HepG2 (cell line): ENCODE results near the gene SLC22A31. TPM values are rescaled to one million over a fixed set of nuclear protein-coding genes. Genes with fewer than 3 reads are reported as not detected.

ENCODE experiments used
- CBX1 ChIP-seq: IDR thresholded peaks from one replicate; pipeline ENCODE4 v1.6.1; 2016; ENCODE audit warnings: antibody characterized with exemption, low read depth
- DR1 ChIP-seq: sonication (generic); formaldehyde crosslinking; IDR thresholded peaks from 2 replicates; pipeline ENCODE4 v1.8.0; 2021; ENCODE audit warnings: mild to moderate bottlenecking, missing genetic modification reagents, inconsistent platforms
- ELF4 ChIP-seq: sonication (generic); formaldehyde crosslinking; IDR thresholded peaks from 2 replicates; pipeline ENCODE4 v1.5.0; 2020; ENCODE audit warnings: missing genetic modification reagents, mild to moderate bottlenecking, moderate library complexity, borderline replicate concordance
- FOXK2 ChIP-seq: fragments of 450-650 bp; IDR thresholded peaks from 2 replicates; pipeline ENCODE4 v1.6.1; 2016
- HMG20A ChIP-seq: IDR thresholded peaks from 2 replicates; pipeline ENCODE4 v1.6.1; 2016; ENCODE audit warnings: borderline replicate concordance
- HOXA7 ChIP-seq: sonication (generic); formaldehyde crosslinking; IDR thresholded peaks from 2 replicates; pipeline ENCODE4 v1.8.1; 2022; ENCODE audit warnings: mild to moderate bottlenecking, missing genetic modification reagents, moderate library complexity
- IKZF1 ChIP-seq: fragments of 450-650 bp; IDR thresholded peaks from 2 replicates; pipeline ENCODE4 v1.7.1; 2016
- MBD4 ChIP-seq: IDR thresholded peaks from 2 replicates; pipeline ENCODE4 v1.6.1; 2012; ENCODE audit warnings: low read length, inconsistent platforms, borderline replicate concordance
- MIER2 ChIP-seq: IDR thresholded peaks from 2 replicates; pipeline ENCODE4 v1.6.1; 2016; ENCODE audit warnings: missing biosample characterization, missing genetic modification reagents
- RFXANK ChIP-seq: IDR thresholded peaks from 2 replicates; pipeline ENCODE4 v1.6.1; 2016
- SALL1 ChIP-seq: sonication (generic); formaldehyde crosslinking; IDR thresholded peaks from 2 replicates; pipeline ENCODE4 v1.8.0; 2022; ENCODE audit warnings: mild to moderate bottlenecking, missing genetic modification reagents
- SMAD9 ChIP-seq: sonication (generic); formaldehyde crosslinking; IDR thresholded peaks from 2 replicates; pipeline ENCODE4 v1.5.1; 2020; ENCODE audit warnings: mild to moderate bottlenecking, missing genetic modification reagents
- SOX5 ChIP-seq: IDR thresholded peaks from 2 replicates; pipeline ENCODE4 v1.6.1; 2016; ENCODE audit warnings: borderline replicate concordance
- ZBTB7B ChIP-seq: sonication (generic); formaldehyde crosslinking; IDR thresholded peaks from 2 replicates; pipeline ENCODE4 v1.4.0; 2020; ENCODE audit warnings: missing genetic modification reagents
- ZNF230 ChIP-seq: sonication (generic); formaldehyde crosslinking; IDR thresholded peaks from 2 replicates; pipeline ENCODE4 v1.4.0; 2020; ENCODE audit warnings: mild to moderate bottlenecking, missing genetic modification reagents
- ZNF430 ChIP-seq: sonication (generic); formaldehyde crosslinking; IDR thresholded peaks from 2 replicates; pipeline ENCODE4 v1.9.0; 2021; ENCODE audit warnings: mild to moderate bottlenecking, missing genetic modification reagents
- ZNF879 ChIP-seq: sonication (generic); formaldehyde crosslinking; IDR thresholded peaks from 2 replicates; pipeline ENCODE4 v1.8.1; 2023; ENCODE audit warnings: missing genetic modification reagents
- polyA plus RNA-seq, 8 experiments: library from polyadenylated mRNA; depleted of rRNA in 3 of 8; stranded (reverse) in 7 of 8; unstranded in 1 of 8; fragments of >200 nt; fragmentation: Illumina TruSeq in 4 of 8; extraction: Trizol in 4 of 8; gene quantifications; 2 replicates each; pipeline versions ENCODE4 v1.2.1 to v1.2.3, GENCODE V29; 2011 to 2016; ENCODE audit warnings: low read depth in 4 of 8, missing spikeins in 1 of 8, mixed read lengths in 1 of 8; ENCODE audit not compliant: insufficient read depth in 1 of 8
- total RNA-seq, 5 experiments: library from RNA; depleted of rRNA; stranded (reverse); fragments of >200 nt; fragmentation: Illumina TruSeq; extraction: Trizol; gene quantifications; 2 replicates each; pipeline ENCODE4 v1.2.3, GENCODE V29; 2016; ENCODE audit warnings: low read depth in 1 of 5
- TF ChIP-seq, protein P1 (sequence below), 2 experiments: sonication (generic) in 1 of 2; formaldehyde crosslinking in 1 of 2; IDR thresholded peaks; 2 replicates each; pipeline versions ENCODE4 v1.4.0 to v1.6.1; 2018 to 2020; ENCODE audit warnings: missing genetic modification reagents in 2 of 2, borderline replicate concordance in 1 of 2, low read depth in 1 of 2, mild to moderate bottlenecking in 1 of 2, missing biosample characterization in 1 of 2
- TF ChIP-seq, protein P2 (sequence below): sonication (generic); formaldehyde crosslinking; IDR thresholded peaks from 2 replicates; pipeline ENCODE4 v1.5.0; 2020; ENCODE audit warnings: missing genetic modification reagents
- TF ChIP-seq, protein P3 (sequence below): sonication (generic); formaldehyde crosslinking; IDR thresholded peaks from 2 replicates; pipeline ENCODE4 v1.4.0; 2020; ENCODE audit warnings: low read depth, mild to moderate bottlenecking, missing genetic modification reagents
- TF ChIP-seq, protein P4 (sequence below): sonication (generic); formaldehyde crosslinking; IDR thresholded peaks from 2 replicates; pipeline ENCODE4 v1.8.0; 2022; ENCODE audit warnings: mild to moderate bottlenecking, missing genetic modification reagents
- TF ChIP-seq, protein P5 (sequence below): IDR thresholded peaks from 2 replicates; pipeline ENCODE4 v1.6.1; 2012; ENCODE audit warnings: low read depth, low read length, improper control_type of control experiment
- TF ChIP-seq, protein P6 (sequence below): sonication (generic); formaldehyde crosslinking; IDR thresholded peaks from 2 replicates; pipeline ENCODE4 v1.8.0; 2023; ENCODE audit warnings: mild to moderate bottlenecking, missing genetic modification reagents

SLC22A31 gene
- total and polyA plus RNA-seq, 2 of the 13 experiments (the other 11 are each of a cell fraction or from before 2014, with no cell fraction given): 67.3 to 83.3 TPM

DNA sequence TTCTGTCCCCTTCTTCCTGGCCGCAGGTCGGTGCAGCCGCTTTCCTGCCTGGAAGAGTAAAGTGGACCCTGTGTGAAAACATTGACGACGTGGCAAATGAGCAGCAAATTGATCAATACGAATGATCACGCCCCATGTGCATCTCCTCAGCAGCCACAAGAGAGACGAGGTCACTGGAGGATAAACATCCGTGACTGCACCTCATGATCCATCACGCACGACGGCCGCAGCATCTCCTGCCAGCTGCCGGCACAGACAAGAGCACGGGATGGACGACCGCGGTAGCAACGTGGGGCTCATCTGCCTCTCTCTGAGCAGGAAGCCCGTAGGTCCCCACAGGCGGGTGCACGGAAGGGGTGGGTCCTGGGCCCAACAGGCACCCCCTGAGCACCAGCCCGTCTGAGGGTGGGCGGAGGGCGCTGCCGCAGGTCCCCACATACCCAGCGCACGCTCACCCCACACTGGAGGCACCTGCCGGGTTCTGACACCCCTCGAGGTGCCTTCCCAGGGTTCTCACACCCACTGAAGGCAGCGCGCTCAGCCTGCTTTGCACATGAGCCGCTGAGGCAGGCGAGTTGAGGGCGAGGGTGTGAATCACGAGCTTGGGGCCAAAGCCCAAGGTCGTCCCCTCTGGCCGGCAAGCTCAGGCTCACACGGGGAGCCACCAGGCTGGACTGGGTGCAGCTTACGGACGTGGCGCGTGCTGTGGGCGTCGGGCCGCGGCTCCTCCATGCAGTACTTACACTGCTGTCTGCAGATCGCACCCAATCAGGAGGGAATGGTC, 41.1 kb downstream of the SLC22A31 start (continued):
- TF ChIP-seq DR1 (CRISPR knock-in tag) (peak; percentile 36; the same call in 1 of the 2 replicates), ZBTB7B (CRISPR knock-in tag) (peak; percentile 68; the same call in 1 of the 2 replicates), SMAD9 (CRISPR knock-in tag) (peak; percentile 95; the same call in 1 of the 2 replicates), CBX1 (no peak), ZNF430 (CRISPR knock-in tag) (peak; percentile 88), SOX5 (CRISPR knock-in tag) (peak; percentile 67; the same call in 1 of the 2 replicates), FOXK2 (no peak), MIER2 (no peak), IKZF1 (no peak), MBD4 (no peak), HMG20A (CRISPR knock-in tag) (peak; percentile 56; the same call in 1 of the 2 replicates), ZNF879 (CRISPR knock-in tag) (peak; percentile 68), RFXANK (CRISPR knock-in tag) (no peak), HOXA7 (CRISPR knock-in tag) (0 out of 2 replicates have a peak, but pooled peaks have one; percentile 2), SALL1 (peak; percentile 95), ELF4 (CRISPR knock-in tag) (no peak), ZNF230 (CRISPR knock-in tag) (peak; percentile 74; the same call in 1 of the 2 replicates)
- TF ChIP-seq, protein P1, sequence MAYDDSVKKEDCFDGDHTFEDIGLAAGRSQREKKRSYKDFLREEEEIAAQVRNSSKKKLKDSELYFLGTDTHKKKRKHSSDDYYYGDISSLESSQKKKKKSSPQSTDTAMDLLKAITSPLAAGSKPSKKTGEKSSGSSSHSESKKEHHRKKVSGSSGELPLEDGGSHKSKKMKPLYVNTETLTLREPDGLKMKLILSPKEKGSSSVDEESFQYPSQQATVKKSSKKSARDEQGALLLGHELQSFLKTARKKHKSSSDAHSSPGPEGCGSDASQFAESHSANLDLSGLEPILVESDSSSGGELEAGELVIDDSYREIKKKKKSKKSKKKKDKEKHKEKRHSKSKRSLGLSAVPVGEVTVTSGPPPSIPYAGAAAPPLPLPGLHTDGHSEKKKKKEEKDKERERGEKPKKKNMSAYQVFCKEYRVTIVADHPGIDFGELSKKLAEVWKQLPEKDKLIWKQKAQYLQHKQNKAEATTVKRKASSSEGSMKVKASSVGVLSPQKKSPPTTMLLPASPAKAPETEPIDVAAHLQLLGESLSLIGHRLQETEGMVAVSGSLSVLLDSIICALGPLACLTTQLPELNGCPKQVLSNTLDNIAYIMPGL (CRISPR knock-in tag; IDR thresholded peaks at IDR 0.05; ENCODE audit: borderline replicate concordance in 1 of 2, low read depth in 1 of 2): peak; percentile 55 to 64; a peak in 1 of 4 replicates
- TF ChIP-seq, protein P2, sequence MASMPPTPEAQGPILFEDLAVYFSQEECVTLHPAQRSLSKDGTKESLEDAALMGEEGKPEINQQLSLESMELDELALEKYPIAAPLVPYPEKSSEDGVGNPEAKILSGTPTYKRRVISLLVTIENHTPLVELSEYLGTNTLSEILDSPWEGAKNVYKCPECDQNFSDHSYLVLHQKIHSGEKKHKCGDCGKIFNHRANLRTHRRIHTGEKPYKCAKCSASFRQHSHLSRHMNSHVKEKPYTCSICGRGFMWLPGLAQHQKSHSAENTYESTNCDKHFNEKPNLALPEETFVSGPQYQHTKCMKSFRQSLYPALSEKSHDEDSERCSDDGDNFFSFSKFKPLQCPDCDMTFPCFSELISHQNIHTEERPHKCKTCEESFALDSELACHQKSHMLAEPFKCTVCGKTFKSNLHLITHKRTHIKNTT (CRISPR knock-in tag): no peak
- TF ChIP-seq, protein P3, sequence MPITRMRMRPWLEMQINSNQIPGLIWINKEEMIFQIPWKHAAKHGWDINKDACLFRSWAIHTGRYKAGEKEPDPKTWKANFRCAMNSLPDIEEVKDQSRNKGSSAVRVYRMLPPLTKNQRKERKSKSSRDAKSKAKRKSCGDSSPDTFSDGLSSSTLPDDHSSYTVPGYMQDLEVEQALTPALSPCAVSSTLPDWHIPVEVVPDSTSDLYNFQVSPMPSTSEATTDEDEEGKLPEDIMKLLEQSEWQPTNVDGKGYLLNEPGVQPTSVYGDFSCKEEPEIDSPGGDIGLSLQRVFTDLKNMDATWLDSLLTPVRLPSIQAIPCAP: peak; percentile 33; the same call in 1 of the 2 replicates
- TF ChIP-seq, protein P4, sequence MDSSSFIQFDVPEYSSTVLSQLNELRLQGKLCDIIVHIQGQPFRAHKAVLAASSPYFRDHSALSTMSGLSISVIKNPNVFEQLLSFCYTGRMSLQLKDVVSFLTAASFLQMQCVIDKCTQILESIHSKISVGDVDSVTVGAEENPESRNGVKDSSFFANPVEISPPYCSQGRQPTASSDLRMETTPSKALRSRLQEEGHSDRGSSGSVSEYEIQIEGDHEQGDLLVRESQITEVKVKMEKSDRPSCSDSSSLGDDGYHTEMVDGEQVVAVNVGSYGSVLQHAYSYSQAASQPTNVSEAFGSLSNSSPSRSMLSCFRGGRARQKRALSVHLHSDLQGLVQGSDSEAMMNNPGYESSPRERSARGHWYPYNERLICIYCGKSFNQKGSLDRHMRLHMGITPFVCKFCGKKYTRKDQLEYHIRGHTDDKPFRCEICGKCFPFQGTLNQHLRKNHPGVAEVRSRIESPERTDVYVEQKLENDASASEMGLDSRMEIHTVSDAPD: peak; percentile 60
- TF ChIP-seq, protein P5, sequence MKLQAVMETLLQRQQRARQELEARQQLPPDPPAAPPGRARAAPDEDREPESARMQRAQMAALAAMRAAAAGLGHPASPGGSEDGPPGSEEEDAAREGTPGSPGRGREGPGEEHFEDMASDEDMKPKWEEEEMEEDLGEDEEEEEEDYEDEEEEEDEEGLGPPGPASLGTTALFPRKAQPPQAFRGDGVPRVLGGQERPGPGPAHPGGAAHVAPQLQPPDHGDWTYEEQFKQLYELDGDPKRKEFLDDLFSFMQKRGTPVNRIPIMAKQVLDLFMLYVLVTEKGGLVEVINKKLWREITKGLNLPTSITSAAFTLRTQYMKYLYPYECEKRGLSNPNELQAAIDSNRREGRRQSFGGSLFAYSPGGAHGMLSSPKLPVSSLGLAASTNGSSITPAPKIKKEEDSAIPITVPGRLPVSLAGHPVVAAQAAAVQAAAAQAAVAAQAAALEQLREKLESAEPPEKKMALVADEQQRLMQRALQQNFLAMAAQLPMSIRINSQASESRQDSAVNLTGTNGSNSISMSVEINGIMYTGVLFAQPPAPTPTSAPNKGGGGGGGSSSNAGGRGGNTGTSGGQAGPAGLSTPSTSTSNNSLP: no peak
- TF ChIP-seq, protein P6, sequence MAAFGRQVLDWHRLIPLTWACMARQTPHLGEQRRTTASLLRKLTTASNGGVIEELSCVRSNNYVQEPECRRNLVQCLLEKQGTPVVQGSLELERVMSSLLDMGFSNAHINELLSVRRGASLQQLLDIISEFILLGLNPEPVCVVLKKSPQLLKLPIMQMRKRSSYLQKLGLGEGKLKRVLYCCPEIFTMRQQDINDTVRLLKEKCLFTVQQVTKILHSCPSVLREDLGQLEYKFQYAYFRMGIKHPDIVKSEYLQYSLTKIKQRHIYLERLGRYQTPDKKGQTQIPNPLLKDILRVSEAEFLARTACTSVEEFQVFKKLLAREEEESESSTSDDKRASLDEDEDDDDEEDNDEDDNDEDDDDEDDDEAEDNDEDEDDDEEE (CRISPR knock-in tag): no peak
